Measurements from ENCODE around the gene MACROD2.

DNA sequence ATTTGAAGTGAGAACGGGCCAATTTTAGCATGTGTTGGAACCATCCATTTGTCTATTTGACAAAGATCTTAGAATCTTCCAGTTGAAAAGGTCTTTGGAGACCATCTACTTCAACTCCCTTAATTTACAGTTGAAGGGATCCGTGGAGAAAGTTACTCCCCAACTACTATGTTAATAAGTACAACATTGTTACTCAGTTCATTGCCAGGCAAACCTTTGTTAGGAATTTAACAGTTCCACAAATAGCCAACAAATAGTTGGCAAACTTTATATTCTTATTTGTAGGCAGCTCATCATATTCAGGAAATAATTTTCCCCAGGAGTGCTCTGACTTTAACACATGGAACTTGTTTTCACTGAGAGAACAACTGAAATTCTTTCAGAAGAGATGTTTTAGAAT is 423.1 kb downstream of the MACROD2 start:
- TF ChIP-seq, protein P1, sequence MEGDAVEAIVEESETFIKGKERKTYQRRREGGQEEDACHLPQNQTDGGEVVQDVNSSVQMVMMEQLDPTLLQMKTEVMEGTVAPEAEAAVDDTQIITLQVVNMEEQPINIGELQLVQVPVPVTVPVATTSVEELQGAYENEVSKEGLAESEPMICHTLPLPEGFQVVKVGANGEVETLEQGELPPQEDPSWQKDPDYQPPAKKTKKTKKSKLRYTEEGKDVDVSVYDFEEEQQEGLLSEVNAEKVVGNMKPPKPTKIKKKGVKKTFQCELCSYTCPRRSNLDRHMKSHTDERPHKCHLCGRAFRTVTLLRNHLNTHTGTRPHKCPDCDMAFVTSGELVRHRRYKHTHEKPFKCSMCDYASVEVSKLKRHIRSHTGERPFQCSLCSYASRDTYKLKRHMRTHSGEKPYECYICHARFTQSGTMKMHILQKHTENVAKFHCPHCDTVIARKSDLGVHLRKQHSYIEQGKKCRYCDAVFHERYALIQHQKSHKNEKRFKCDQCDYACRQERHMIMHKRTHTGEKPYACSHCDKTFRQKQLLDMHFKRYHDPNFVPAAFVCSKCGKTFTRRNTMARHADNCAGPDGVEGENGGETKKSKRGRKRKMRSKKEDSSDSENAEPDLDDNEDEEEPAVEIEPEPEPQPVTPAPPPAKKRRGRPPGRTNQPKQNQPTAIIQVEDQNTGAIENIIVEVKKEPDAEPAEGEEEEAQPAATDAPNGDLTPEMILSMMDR (IDR thresholded peaks at IDR 0.05 in 2 of 3, conservative IDR thresholded peaks at IDR 0.05 in 1 of 3; ENCODE audit: borderline replicate concordance in 1 of 3, insufficient read depth in 1 of 3, low read depth in 2 of 3, low read length in 2 of 3): no peak
- TF ChIP-seq SP1 (IDR thresholded peaks at IDR 0.05; ENCODE audit: low read depth): no peak
- TF ChIP-seq POLR2A (IDR thresholded peaks at IDR 0.05; ENCODE audit: borderline replicate concordance, extremely low read depth, insufficient read depth, insufficient read length): no peak
- no peak for TF ChIP-seq FOSL1 (IDR thresholded peaks at IDR 0.05; ENCODE audit: low read depth)
- TF ChIP-seq CEBPB (IDR thresholded peaks at IDR 0.05; ENCODE audit: low read depth): no peak
- TF ChIP-seq POLR2AphosphoS5 (IDR thresholded peaks at IDR 0.05; ENCODE audit: low read depth, low read length): no peak
- no peak for TF ChIP-seq EZH2 (IDR thresholded peaks at IDR 0.05)
- no peak for TF ChIP-seq JUND (IDR thresholded peaks at IDR 0.05)
- no peak for TF ChIP-seq CBX3 (IDR thresholded peaks at IDR 0.05; ENCODE audit: low read depth)
- no peak for TF ChIP-seq ZFX (IDR thresholded peaks at IDR 0.05)

All from HCT116 (cell line).